Astrocyte of the spinal cord (primary cell): ENCODE results near the gene VRK2.
A peak's percentile ranks its signal among the peaks of the same experiment; 100 is the strongest.
"Not testable (repeated sequence)": the region's sequence is repeated elsewhere in the genome, so short reads cannot be mapped to it uniquely, and the experiment has no call there.

ENCODE experiments used
- DNase-seq: peaks from one replicate; pipeline ENCODE4 v3.0.0; 2011; ENCODE audit warnings: low read depth, low spot score
- H3K4me3 ChIP-seq: 2 replicates; pipeline ENCODE4 v1.5.1; 2011; ENCODE audit warnings: low read depth, mild to moderate bottlenecking, low read length, moderate library complexity
- CTCF ChIP-seq: IDR thresholded peaks from 2 replicates; pipeline ENCODE4 v1.5.1; 2012; ENCODE audit warnings: low read depth, mild to moderate bottlenecking, low read length, inconsistent platforms
- in situ Hi-C: cut with HindIII; loops from 2 replicates; pipeline ENCODE4 v1.10.0; 2017; ENCODE audit warnings: low sequenced_read_pairs

VRK2 gene

GRCh38 chr2:58177187-58177586 lies 130.6 kb downstream of the VRK2 start:
- in situ Hi-C loops, result not testable (repeated sequence)

GRCh38 chr2:58180175-58180574 lies 133.6 kb downstream of the VRK2 start:
- H3K4me3 ChIP-seq, in situ Hi-C loops, DNase-seq: not testable (repeated sequence)

More at GRCh38 chr2:58177187-58177586, 130.6 kb downstream of the VRK2 start:
- not testable (repeated sequence) for DNase-seq, H3K4me3 ChIP-seq

- TF ChIP-seq CTCF, result no peak
- DNase-seq, result no peak
- in situ Hi-C loops, result no loop called here
- no peak overlapping the region for H3K4me3 ChIP-seq
Measured at GRCh38 chr2:58180635-58181034, 134.0 kb downstream of the VRK2 start.

GRCh38 chr2:58182527-58182926 lies 135.9 kb downstream of the VRK2 start:
- no peak for DNase-seq
- no peak for TF ChIP-seq CTCF
- in situ Hi-C loops, result no loop called here
- H3K4me3 ChIP-seq, result no peak overlapping the region

- no peak for TF ChIP-seq CTCF
- in situ Hi-C loops, result no loop called here
- no peak overlapping the region for H3K4me3 ChIP-seq
- no peak for DNase-seq
Measured at GRCh38 chr2:58186501-58186900, 139.9 kb downstream of the VRK2 start.

GRCh38 chr2:58187022-58187421 lies 140.4 kb downstream of the VRK2 start:
- H3K4me3 ChIP-seq, in situ Hi-C loops, DNase-seq: not testable (repeated sequence)

GRCh38 chr2:58194458-58194857 lies 147.9 kb downstream of the VRK2 start:
- peak; percentile 10 for DNase-seq
- in situ Hi-C loops, result no loop called here
- no peak overlapping the region for H3K4me3 ChIP-seq
- TF ChIP-seq CTCF, result no peak

GRCh38 chr2:58195662-58196061 lies 149.1 kb downstream of the VRK2 start:
- no peak for DNase-seq
- H3K4me3 ChIP-seq, result no peak overlapping the region
- in situ Hi-C loops, result no loop called here
- TF ChIP-seq CTCF, result no peak
